HG02642 (cell line): ENCODE data around the gene ADM2.
"Not testable (repeated sequence)": the region's sequence is repeated elsewhere in the genome, so short reads cannot be mapped to it uniquely, and the experiment has no call there.

ENCODE experiments used
- ATAC-seq: cut with Tn5 transposase; IDR thresholded peaks from one replicate; pipeline ENCODE4 v1.9.1; 2021; ENCODE audit warnings: mild to moderate bottlenecking; ENCODE audit not compliant: unreplicated experiment, poor library complexity

Gene ADM2

GRCh38 chr22:50481440-50482106 is at the start of gene ADM2:
Gene ADM2 (plus strand): TSS chr22:50481543. CDS start chr22:50481848, 305 bp downstream.
- no peak for ATAC-seq

DNA sequence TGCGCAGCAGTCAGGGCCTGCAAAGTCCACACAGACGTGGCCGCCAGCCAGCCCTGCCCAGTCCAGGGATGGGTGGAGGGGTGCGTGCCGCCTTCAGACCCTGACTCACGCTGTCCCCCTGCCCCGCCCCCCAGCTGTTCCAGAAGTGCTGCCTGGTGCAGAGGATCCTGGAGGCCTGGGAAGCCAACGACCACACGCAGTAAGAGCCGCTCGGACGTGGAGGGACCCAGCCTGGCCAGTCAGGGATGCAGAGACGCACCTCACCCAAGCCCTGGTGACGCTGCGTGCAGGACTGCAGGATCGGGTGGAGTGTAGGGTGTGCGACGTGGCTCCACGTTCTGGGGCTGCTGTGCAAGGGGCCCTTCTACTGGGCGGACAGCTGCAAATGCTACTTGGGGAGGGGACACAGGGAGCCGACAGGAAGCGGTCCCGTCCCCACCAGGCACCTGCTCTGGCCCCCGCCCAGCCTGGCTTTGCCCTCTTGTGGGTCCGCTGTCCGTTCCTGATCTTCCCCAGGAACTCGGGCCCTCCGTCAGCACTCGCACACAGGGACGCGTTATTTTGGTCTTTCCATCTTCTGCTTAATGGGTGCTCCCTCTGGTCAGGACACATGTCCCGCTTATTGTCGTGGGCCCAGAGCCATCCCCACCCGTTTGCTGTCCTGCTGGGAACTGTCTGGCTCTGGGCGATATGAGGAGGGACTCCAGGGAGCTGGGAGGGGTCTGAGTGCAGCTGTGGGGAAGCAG is 49.0 kb upstream of the ADM2 start:
- no peak for ATAC-seq

- ATAC-seq: not testable (repeated sequence)
These were observed 48.3 kb upstream of the ADM2 start for GRCh38 chr22:50432877-50433510.

- ATAC-seq: no peak
These were observed 46.5 kb upstream of the ADM2 start for GRCh38 chr22:50434849-50435248.

DNA sequence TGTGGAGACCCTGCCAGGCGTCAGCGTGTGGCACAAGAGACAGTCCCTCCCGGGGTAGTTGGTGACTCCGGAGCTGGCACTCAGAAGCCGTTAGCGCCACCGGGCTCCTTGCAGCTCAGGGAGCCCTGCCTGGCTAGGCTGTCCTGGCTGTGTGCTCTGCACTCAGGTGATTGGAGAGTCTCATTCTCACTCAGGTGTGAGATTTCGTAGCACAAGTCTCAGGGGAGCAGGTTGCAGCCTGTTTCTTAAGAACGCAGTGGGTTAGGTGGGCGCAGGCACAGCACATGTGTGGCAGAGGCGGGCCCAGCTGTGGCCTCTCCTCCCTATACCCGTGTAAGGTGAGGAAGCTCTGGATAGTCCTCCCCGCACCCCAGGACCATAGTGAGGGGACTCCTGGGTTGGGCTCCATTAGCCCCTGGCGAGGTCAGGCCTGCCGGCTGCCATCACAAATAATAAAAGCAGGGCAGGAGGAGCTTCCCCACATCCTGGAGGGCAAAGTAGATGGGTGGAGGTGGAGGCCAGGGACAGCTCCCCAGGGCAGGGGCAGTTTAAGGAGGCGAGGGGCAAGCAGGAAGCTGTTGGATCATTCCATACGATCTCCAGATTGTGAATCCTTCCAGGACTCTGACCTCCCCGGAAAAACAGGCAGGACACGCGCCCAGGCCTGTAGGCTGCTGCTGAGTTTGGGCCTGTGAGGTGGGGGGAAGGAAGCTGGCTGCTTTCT is 45.9 kb upstream of the ADM2 start:
- ATAC-seq: no peak

- no peak for ATAC-seq
These were observed 45.1 kb upstream of the ADM2 start for GRCh38 chr22:50436015-50436830.

DNA sequence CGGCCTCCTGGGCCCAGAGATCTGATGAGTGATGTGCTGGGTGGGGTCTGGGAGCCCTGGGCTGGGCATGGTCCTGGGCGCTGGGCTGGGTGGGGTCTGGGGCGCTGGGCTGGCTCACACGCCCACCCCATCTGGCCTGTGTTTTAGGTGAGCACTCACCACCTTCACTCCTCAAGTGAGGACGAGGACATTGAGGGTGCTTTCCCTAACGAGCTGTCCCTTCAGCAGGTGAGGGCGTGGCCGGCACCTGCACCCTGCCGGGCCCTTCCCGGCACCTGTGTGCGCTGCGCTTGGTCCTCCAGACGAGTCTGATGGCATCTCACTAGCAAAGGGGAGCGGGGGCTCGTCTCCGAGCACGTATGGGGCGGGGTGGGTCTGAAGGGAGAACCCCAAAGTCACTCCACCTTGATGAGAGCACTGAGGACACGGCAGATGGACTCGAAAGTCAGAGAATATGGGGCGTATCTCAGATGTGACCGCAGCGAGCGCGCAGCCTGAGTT is 44.5 kb upstream of the ADM2 start:
- ATAC-seq: no peak

DNA sequence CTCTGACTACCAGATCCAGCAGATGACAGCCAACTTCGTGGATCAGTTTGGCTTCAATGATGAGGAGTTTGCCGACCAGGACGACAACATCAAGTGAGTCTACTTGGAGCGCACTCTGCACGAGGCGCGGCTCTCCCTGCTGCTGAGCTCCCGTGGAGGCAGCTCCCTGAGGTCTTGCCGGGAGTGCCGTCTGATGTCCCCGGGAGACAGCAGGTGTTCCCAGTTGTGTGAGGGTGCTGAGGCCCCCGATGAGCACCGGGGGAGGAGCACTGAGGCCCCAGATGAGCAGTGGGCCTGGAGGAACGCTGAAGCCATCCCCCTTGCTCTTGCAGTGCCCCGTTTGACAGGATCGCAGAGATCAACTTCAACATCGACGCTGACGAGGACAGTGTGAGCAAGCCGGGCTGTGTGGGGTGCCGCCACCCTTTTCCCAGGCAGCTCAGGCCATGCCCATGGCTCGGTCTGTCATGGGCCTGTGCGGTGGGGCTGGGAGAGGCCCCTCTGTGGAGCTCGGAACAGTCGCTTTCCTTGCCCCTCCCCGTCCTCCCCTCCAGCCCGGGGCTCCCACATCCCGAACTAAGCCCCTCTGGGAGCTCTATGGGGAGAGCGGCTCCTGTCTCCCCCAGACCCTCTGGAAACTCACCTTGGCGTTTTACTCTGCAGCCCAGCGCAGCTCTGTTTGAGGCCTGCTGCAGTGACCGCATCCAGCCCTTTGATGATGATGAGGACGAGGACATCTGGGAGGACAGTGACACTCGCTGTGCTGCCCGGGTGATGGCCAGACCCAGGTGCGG is 43.6 kb upstream of the ADM2 start:
- ATAC-seq: no peak

GRCh38 chr22:50438305-50439275 is 42.8 kb upstream of the ADM2 start:
- ATAC-seq: no peak

- ATAC-seq: no peak
These were observed 42.0 kb upstream of the ADM2 start for GRCh38 chr22:50439314-50439870.

GRCh38 chr22:50439871-50440331 is 41.4 kb upstream of the ADM2 start:
- no peak for ATAC-seq

DNA sequence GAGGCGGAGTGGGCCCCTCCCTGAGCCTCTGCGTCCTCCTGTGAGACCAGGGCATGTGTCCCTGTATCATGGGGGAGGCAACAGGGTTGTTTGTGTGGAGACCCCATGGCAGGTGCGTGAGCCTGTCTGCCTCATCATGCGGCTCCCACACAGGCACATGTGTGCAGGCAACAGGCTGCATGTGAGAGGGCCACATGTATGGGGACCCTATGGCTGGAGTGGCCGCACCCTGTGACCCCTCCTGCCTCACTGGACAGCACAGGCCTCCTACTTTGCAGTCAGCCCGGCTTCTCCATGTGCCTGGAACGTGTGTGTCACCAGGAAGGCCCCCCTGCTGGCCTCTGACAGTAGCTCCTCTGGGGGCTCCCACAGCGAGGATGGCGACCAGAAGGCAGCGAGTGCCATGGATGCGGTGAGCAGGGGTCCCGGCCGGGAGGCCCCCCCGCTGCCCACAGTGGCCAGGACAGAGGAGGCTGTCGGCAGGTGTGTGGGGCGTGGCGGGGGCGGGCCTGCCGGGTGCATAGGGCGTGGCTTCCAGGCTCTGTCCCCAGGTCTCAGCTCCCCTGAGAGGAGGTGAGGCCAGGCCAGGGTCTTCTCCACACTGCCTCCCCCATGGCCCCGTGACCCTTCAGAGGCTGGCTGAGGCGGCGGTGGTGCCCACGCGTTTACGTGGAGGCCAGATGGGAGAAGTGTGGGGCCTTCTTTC is 40.6 kb upstream of the ADM2 start:
- ATAC-seq: no peak

DNA sequence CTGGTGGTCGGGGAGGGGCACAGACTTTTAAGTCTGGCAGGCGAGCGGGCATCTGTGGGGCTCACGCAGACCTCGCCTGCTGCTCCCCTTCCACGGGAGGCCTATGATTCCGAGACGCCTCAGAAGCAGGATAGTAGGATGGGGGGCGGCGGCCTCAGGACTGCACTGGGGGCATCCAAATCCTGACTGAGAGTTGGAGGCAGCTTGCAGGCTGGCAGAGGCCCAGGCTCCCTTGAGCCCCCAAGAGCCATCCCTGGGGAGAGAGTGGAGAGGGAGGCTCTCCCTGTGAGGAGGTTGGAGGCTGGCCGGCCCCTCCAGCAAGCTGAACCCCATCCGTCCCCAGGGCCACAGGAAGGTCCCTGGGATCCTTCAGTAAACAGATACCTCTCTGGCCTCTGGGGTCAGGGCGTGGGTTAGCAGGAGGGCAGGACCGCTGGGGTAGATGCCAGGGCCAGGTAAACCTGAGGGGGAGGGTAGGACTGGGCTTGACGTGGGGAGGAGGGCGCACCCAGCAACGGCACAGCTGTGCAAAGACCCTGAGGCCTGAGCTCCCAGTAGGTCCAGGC is 39.8 kb upstream of the ADM2 start:
- no peak for ATAC-seq

DNA sequence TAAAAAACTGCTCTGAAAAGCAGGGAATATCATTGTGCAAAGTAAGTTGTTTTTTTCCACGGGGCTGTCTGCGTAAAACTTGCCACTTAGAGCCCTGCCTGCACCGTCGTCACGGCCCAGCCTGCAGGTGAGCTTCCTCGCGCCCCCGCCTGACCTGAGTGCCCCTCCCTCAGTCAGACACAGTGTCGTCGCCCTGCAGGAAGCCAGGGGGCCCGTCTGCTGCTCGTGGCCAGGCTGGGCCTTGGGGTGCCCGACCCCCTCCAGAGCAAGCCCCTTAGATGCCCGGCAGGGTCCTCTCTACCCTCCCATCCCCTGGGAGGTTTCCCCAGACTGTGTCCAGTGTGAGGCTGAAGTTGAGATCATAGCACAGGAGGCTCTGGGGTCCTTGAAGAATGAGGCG is 38.1 kb upstream of the ADM2 start:
- ATAC-seq: no peak

- no peak for ATAC-seq
These were observed 37.3 kb upstream of the ADM2 start for GRCh38 chr22:50443801-50444625.

DNA sequence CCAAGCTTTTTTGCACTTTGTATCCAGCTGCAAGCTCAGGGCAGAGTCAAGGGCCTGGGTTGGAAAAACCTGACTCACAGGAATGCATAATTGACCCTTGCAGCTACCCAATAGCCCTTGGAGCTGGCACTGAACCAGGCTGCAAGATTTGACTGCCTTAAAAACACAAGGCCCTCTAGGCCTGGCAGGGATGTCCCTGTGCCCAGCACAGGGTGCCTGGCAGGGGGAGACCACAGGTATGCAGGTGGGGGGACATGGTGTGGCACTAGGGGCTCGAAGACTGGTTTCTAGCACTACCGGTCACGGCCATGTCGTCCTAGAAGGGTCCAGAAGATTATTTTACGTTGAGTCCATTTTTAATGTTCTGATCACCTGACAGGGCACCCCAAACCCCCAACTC is 36.7 kb upstream of the ADM2 start:
- ATAC-seq: no peak
